Parathyroid adenoma (tissue), 2 donors: ENCODE data around the gene MYRFL.
"Not testable (repeated sequence)": the region's sequence is repeated elsewhere in the genome, so short reads cannot be mapped to it uniquely, and the experiment has no call there.

Experiments
- H2AFZ ChIP-seq: fragments of 300-600 bp; sonication (generic); one replicate; pipeline ENCODE4 v1.7.0; 2017; ENCODE audit warnings: antibody characterized with exemption, mild to moderate bottlenecking
- H3K27ac ChIP-seq: fragments of 300-600 bp; sonication (generic); one replicate; pipeline ENCODE4 v1.7.0; 2017
- H3K27me3 ChIP-seq: fragments of 300-600 bp; sonication (generic); one replicate; pipeline ENCODE4 v1.7.0; 2017; ENCODE audit warnings: low read length; ENCODE audit not compliant: control insufficient read depth, insufficient read depth
- H3K36me3 ChIP-seq: fragments of 300-600 bp; sonication (generic); one replicate; pipeline ENCODE4 v1.7.0; 2017; ENCODE audit warnings: low read length; ENCODE audit not compliant: control insufficient read depth, insufficient read depth
- H3K4me1 ChIP-seq: fragments of 300-600 bp; sonication (generic); one replicate; pipeline ENCODE4 v1.7.0; 2017; ENCODE audit warnings: control low read depth
- H3K4me2 ChIP-seq: fragments of 300-600 bp; sonication (generic); one replicate; pipeline ENCODE4 v1.7.0; 2017; ENCODE audit warnings: low read length
- H3K4me3 ChIP-seq: fragments of 300-600 bp; sonication (generic); one replicate; pipeline ENCODE4 v1.7.0; 2017; ENCODE audit warnings: low read depth, low read length
- H3K79me2 ChIP-seq: fragments of 300-600 bp; sonication (generic); one replicate; pipeline ENCODE4 v1.7.0; 2017; ENCODE audit warnings: control low read depth
- H3K9ac ChIP-seq: fragments of 300-600 bp; sonication (generic); one replicate; pipeline ENCODE4 v1.7.0; 2017; ENCODE audit warnings: mild to moderate bottlenecking
- H3K9me3 ChIP-seq: fragments of 300-600 bp; sonication (generic); one replicate; pipeline ENCODE4 v1.7.0; 2017; ENCODE audit warnings: low read length; ENCODE audit not compliant: control insufficient read depth
- CTCF ChIP-seq: fragments of 300-600 bp; sonication (generic); IDR thresholded peaks from one replicate; pipeline ENCODE4 v1.7.0; 2017; ENCODE audit warnings: antibody characterized with exemption, mild to moderate bottlenecking
- donor health status: primary hyperparathyroidism.

The MYRFL gene

GRCh38 chr12:69851976-69852375, 26.9 kb downstream of the MYRFL start:
- Histone ChIP-seq H3K9me3 (no peaks in the 10 kb centered on the region), H3K9ac (no peak overlapping the region), H3K4me2 (no peak overlapping the region), H3K27me3 (no peaks in the 10 kb centered on the region), H3K27ac (no peak overlapping the region), H3K4me3 (no peak overlapping the region), H3K36me3 (no peaks in the 10 kb centered on the region), H3K4me1 (no peaks in the 10 kb centered on the region), H3K79me2 (no peaks in the 10 kb centered on the region), H2AFZ (no peak overlapping the region)
- TF ChIP-seq CTCF, result no peak

- not testable (repeated sequence) for H3K4me3 ChIP-seq, H3K79me2 ChIP-seq, H3K9ac ChIP-seq, H3K27ac ChIP-seq, H3K4me1 ChIP-seq, H3K27me3 ChIP-seq, H3K4me2 ChIP-seq, H3K36me3 ChIP-seq, H3K9me3 ChIP-seq, H2AFZ ChIP-seq
Measured at GRCh38 chr12:69853176-69853961, 28.3 kb downstream of the MYRFL start.

- TF ChIP-seq CTCF, result no peak
- no peaks in the 10 kb centered on the region for H3K9me3 ChIP-seq
Measured at GRCh38 chr12:69866698-69867097, 41.7 kb downstream of the MYRFL start.

GRCh38 chr12:69868695-69869094, 43.7 kb downstream of the MYRFL start:
- Histone ChIP-seq H3K79me2 (no peaks in the 10 kb centered on the region), H3K9me3 (no peaks in the 10 kb centered on the region), H3K4me1 (no peaks in the 10 kb centered on the region), H3K9ac (no peak overlapping the region), H3K27ac (no peak overlapping the region), H3K4me2 (no peak overlapping the region), H3K27me3 (no peaks in the 10 kb centered on the region), H2AFZ (no peak overlapping the region), H3K36me3 (no peaks in the 10 kb centered on the region), H3K4me3 (no peak overlapping the region)
- no peak for TF ChIP-seq CTCF

More at GRCh38 chr12:69866698-69867097, 41.7 kb downstream of the MYRFL start:
- Histone ChIP-seq H3K36me3 (no peaks in the 10 kb centered on the region), H2AFZ (no peak overlapping the region), H3K4me2 (no peak overlapping the region), H3K27ac (no peak overlapping the region), H3K27me3 (no peaks in the 10 kb centered on the region), H3K9ac (no peak overlapping the region), H3K4me3 (no peak overlapping the region), H3K4me1 (no peaks in the 10 kb centered on the region), H3K79me2 (no peaks in the 10 kb centered on the region)

- no peaks in the 10 kb centered on the region for H3K9me3 ChIP-seq
- no peak for TF ChIP-seq CTCF
Measured at GRCh38 chr12:69872804-69873203, 47.8 kb downstream of the MYRFL start.

More at GRCh38 chr12:69872804-69873203, 47.8 kb downstream of the MYRFL start:
- Histone ChIP-seq H3K4me2 (no peak overlapping the region), H2AFZ (no peak overlapping the region), H3K27me3 (no peaks in the 10 kb centered on the region), H3K4me1 (no peaks in the 10 kb centered on the region), H3K79me2 (no peaks in the 10 kb centered on the region), H3K4me3 (no peak overlapping the region), H3K36me3 (no peaks in the 10 kb centered on the region), H3K27ac (no peak overlapping the region), H3K9ac (no peak overlapping the region)
